Right renal cortex interstitium (tissue), 3 donors: ENCODE measurements around the gene TP53I13. TPM values are rescaled to one million over a fixed set of nuclear protein-coding genes. Genes with fewer than 3 reads are reported as not detected.

Source experiments
- DNase-seq, 3 donors: peaks; one replicate each; pipeline ENCODE4 v3.0.0-alpha.2; 2013; ENCODE audit warnings: low read depth in 3 of 3, low spot score in 2 of 3
- polyA plus RNA-seq, 3 donors: library from polyadenylated mRNA; unstranded; fragments of 120-200 nt; gene quantifications; one replicate each; pipeline ENCODE4 v1.2.1, GENCODE V29; 2013; ENCODE audit not compliant: insufficient read length in 3 of 3

Gene TP53I13
- polyA plus RNA-seq, 3 donors, result 24.1 to 30.2 (median 24.5) TPM

GRCh38 chr17:29612404-29613280, 44.1 kb downstream of the TP53I13 start:
- no peak for DNase-seq

GRCh38 chr17:29613352-29613837, 44.9 kb downstream of the TP53I13 start:
- peak in 2 of 3 donors; percentile 83 to 84 for DNase-seq

GRCh38 chr17:29613856-29614255, 45.4 kb downstream of the TP53I13 start:
- no peak for DNase-seq

- DNase-seq, result no peak
Observed at GRCh38 chr17:29614349-29615047, 46.0 kb downstream of the TP53I13 start.

- no peak for DNase-seq
Observed at GRCh38 chr17:29615048-29615385, 46.5 kb downstream of the TP53I13 start.

- DNase-seq, result no peak
Observed at GRCh38 chr17:29615492-29616299, 47.2 kb downstream of the TP53I13 start.

- DNase-seq, result no peak
Observed at GRCh38 chr17:29616300-29617048, 48.0 kb downstream of the TP53I13 start.

- no peak for DNase-seq
Observed at GRCh38 chr17:29617125-29617480, 48.6 kb downstream of the TP53I13 start.

GRCh38 chr17:29617481-29618271, 49.2 kb downstream of the TP53I13 start:
- no peak for DNase-seq

- DNase-seq, result no peak
Observed at GRCh38 chr17:29618272-29619065, 50.0 kb downstream of the TP53I13 start.

- DNase-seq, result no peak
Observed at GRCh38 chr17:29619251-29619650, 50.8 kb downstream of the TP53I13 start.

GRCh38 chr17:29620271-29620670, 51.8 kb downstream of the TP53I13 start:
- DNase-seq, result no peak

GRCh38 chr17:29620779-29621500, 52.4 kb downstream of the TP53I13 start:
- DNase-seq, result no peak

- no peak for DNase-seq
Observed at GRCh38 chr17:29621751-29622194, 53.3 kb downstream of the TP53I13 start.
